Fibroblast of skin of left quadriceps (primary cell): ENCODE results near the gene RFX8.
A peak's percentile ranks its signal among the peaks of the same experiment; 100 is the strongest.

ENCODE experiments used
- DNase-seq, 2 experiments: peaks; one replicate each; pipeline ENCODE4 v3.0.0-alpha.2; 2013; ENCODE audit warnings: low read depth in 2 of 2

RFX8 gene

GRCh38 chr2:101412092-101412694 lies 62.7 kb downstream of the RFX8 start:
- no peak for DNase-seq

GRCh38 chr2:101410746-101411145 lies 64.2 kb downstream of the RFX8 start:
- no peak for DNase-seq

GRCh38 chr2:101410114-101410513 lies 64.8 kb downstream of the RFX8 start:
- DNase-seq: no peak

- no peak for DNase-seq
Observed at GRCh38 chr2:101409699-101410098, 65.2 kb downstream of the RFX8 start.

GRCh38 chr2:101408925-101409324 lies 66.0 kb downstream of the RFX8 start:
- no peak for DNase-seq

GRCh38 chr2:101405351-101405899 lies 69.5 kb downstream of the RFX8 start:
- no peak for DNase-seq

- DNase-seq: no peak
Observed at GRCh38 chr2:101403745-101404144, 71.2 kb downstream of the RFX8 start.

- no peak for DNase-seq
Observed at GRCh38 chr2:101402630-101403029, 72.3 kb downstream of the RFX8 start.

GRCh38 chr2:101401906-101402305 lies 73.0 kb downstream of the RFX8 start:
- DNase-seq: no peak

- DNase-seq: no peak
Observed at GRCh38 chr2:101401326-101401665, 73.6 kb downstream of the RFX8 start.

GRCh38 chr2:101400506-101401325 lies 74.2 kb downstream of the RFX8 start:
- no peak for DNase-seq

- DNase-seq: no peak
Observed at GRCh38 chr2:101400048-101400447, 74.9 kb downstream of the RFX8 start.

GRCh38 chr2:101399021-101399799 lies 75.7 kb downstream of the RFX8 start:
- no peak for DNase-seq

- peak in 1 of 2 experiments; percentile 27 for DNase-seq
Observed at GRCh38 chr2:101398116-101398821, 76.6 kb downstream of the RFX8 start.

GRCh38 chr2:101396316-101396717 lies 78.6 kb downstream of the RFX8 start:
- DNase-seq: peak; percentile 85 to 88

- DNase-seq: no peak
Observed at GRCh38 chr2:101395545-101396315, 79.2 kb downstream of the RFX8 start.

- no peak for DNase-seq
Observed at GRCh38 chr2:101388232-101388631, 86.7 kb downstream of the RFX8 start.

- no peak for DNase-seq
Observed at GRCh38 chr2:101387151-101387834, 87.6 kb downstream of the RFX8 start, which contains the start of gene CREG2. Gene CREG2 (minus strand): TSS chr2:101387503. CDS start chr2:101387457, 46 bp downstream.

GRCh38 chr2:101386599-101387150 lies 88.2 kb downstream of the RFX8 start:
- DNase-seq: no peak

GRCh38 chr2:101383016-101383541 lies 91.8 kb downstream of the RFX8 start:
- DNase-seq: no peak
